Body of pancreas (tissue), 4 donors: ENCODE data around the gene CTNNB1. TPM values are rescaled to one million over a fixed set of nuclear protein-coding genes. Genes with fewer than 3 reads are reported as not detected.

Source experiments
- ATAC-seq: fragments of 150-250 bp; one replicate; pipeline ENCODE4 v1.9.1; 2016
- DNase-seq, 4 donors: peaks; one replicate each; pipeline ENCODE4 v3.0.0-alpha.2; 2019
- H3K27ac ChIP-seq, 4 donors: fragments of 200-600 bp; sonication (generic); 1 replicate in 3 of 4; 2 replicates in 1 of 4; pipeline versions ENCODE4 v1.5.1 to v1.6.1; 2016 to 2019; ENCODE audit warnings: mild to moderate bottlenecking in 1 of 4, mixed read lengths in 1 of 4, moderate library complexity in 1 of 4
- H3K27me3 ChIP-seq, 2 donors: fragments of 200-600 bp; sonication (generic); one replicate each; pipeline ENCODE4 v1.6.0; 2016; ENCODE audit warnings: mild to moderate bottlenecking in 1 of 2
- H3K36me3 ChIP-seq, 2 donors: fragments of 200-600 bp; sonication (generic); replicated peaks in 1 of 2; 2 replicates each; pipeline ENCODE4 v1.5.1; 2016; ENCODE audit warnings: low read depth in 2 of 2; ENCODE audit not compliant: insufficient read depth in 1 of 2
- H3K4me1 ChIP-seq: fragments of 200-600 bp; sonication (generic); one replicate; pipeline ENCODE4 v1.6.0; 2016
- H3K4me3 ChIP-seq, 2 donors: fragments of 200-600 bp; sonication (generic); 1 replicate in 1 of 2; 2 replicates in 1 of 2; pipeline ENCODE4 v1.5.1; 2016 to 2019
- H3K9me3 ChIP-seq, 3 donors: fragments of 200-600 bp; sonication (generic); 1 replicate in 2 of 3; 2 replicates in 1 of 3; pipeline ENCODE4 v1.5.1; 2016
- POLR2A ChIP-seq, 3 donors: fragments of 450-650 bp; IDR thresholded peaks; one replicate each; pipeline ENCODE4 v1.6.1; 2016; ENCODE audit warnings: antibody characterized with exemption in 3 of 3, mild to moderate bottlenecking in 2 of 3
- WGBS, 2 donors: methylation state at CpG; one replicate each; pipeline ENCODE4 v1.1.5; 2017; 5-methylcytosine and 5-hydroxymethylcytosine counted together
- intact Hi-C: fragments of 100-400 bp; cut with DNase I; formaldehyde crosslinking; loops from one replicate; pipeline ENCODE4 v1.15.1; 2023
- total RNA-seq, 2 donors: library from RNA; depleted of rRNA; stranded (reverse); fragments of >200 nt; gene quantifications; one replicate each; pipeline ENCODE4 v1.1.0, GENCODE V29; 2016
- TF ChIP-seq, protein P1 (sequence below), 7 experiments: fragments of 450-650 bp in 4 of 7; fragments of 200-600 bp in 3 of 7; sonication (generic) in 3 of 7; IDR thresholded peaks; one replicate each; pipeline ENCODE4 v1.5.1; 2016 to 2019; ENCODE audit warnings: antibody characterized with exemption in 7 of 7

The CTNNB1 gene
- total RNA-seq, 2 donors from 2014 or later, result 144 to 266 TPM

DNA sequence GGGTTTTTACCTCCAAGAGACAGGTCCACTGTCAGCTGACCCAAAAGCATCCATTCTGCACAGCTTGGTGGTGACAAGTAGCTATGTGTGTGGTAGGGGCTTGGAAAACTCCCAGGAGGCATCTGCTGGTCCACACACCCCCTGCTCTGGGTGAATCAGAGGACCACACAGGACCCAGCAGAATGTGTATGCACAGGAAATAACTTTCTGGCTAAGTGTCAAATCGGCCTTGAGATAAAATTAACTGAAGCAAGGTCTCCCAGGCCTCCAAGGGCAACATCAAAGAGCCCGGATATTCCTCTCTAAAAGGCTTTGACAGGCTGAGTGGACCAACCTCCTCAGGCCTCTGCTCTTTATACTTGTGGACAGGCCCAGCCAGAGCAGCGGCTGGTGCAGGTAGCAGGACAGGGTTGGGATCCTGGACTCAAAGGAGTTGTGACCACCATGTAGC is 66.5 kb downstream of the CTNNB1 start:
- peak in 1 of 4 donors; percentile 9 for DNase-seq
- WGBS, 2 donors, result 31% methylated on average over 3 of the region's 3 CpGs; no CpG with 5 or more reads in 1 of the 2 donors

DNA sequence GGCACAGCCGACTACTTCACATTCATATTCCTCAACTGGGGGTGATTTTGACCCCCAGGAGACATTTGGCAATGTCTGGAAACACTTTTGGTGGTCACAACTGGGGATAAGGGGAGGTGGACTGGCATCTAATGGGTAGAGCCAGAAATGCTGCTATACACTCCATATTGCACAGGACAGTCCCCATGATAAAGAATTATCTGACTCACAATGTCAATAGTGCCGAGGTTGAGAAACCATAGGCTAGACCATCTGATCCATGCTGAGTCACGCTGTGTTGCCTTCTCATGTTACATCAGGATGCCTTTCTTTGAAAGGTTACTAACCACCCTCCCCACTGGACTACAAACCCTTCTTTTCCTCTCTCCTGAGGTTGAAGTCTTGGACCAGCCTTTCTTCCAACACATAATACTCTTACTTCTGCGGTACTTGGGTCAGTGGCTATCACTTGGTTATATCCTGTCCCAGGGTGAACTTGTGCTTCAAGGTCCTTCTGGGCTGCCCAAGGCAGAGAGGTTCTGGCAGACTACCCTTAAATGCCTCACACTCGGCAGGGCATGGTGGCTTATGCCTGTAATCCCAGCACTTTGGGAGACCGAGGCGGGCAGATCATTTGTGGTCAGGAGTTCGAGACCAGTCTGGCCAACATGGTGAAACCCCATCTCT is 68.8 kb downstream of the CTNNB1 start:
- 93% methylated on average over 7 to 8 of the region's 8 CpGs for WGBS, 2 donors
- Histone ChIP-seq H3K27ac (no peak overlapping the region), H3K27me3 (no peaks in the 10 kb centered on the region), H3K9me3 (no peaks in the 10 kb centered on the region), H3K36me3 (no peaks in the 10 kb centered on the region), H3K4me1 (no peaks in the 10 kb centered on the region), H3K4me3 (no peak overlapping the region)
- DNase-seq (no peak), ATAC-seq (no peak)
- intact Hi-C loops, result no loop called here
- no peak for TF ChIP-seq POLR2A (IDR thresholded peaks at IDR 0.05)

More for the DNA sequence above, 66.5 kb downstream of the CTNNB1 start:
- Histone ChIP-seq H3K36me3 (no peaks in the 10 kb centered on the region), H3K9me3 (no peaks in the 10 kb centered on the region), H3K4me3 (no peak overlapping the region), H3K27ac (no peak overlapping the region), H3K4me1 (no peaks in the 10 kb centered on the region), H3K27me3 (no peaks in the 10 kb centered on the region)
- no peak for ATAC-seq
- TF ChIP-seq POLR2A (IDR thresholded peaks at IDR 0.05), result no peak
- TF ChIP-seq, protein P1, sequence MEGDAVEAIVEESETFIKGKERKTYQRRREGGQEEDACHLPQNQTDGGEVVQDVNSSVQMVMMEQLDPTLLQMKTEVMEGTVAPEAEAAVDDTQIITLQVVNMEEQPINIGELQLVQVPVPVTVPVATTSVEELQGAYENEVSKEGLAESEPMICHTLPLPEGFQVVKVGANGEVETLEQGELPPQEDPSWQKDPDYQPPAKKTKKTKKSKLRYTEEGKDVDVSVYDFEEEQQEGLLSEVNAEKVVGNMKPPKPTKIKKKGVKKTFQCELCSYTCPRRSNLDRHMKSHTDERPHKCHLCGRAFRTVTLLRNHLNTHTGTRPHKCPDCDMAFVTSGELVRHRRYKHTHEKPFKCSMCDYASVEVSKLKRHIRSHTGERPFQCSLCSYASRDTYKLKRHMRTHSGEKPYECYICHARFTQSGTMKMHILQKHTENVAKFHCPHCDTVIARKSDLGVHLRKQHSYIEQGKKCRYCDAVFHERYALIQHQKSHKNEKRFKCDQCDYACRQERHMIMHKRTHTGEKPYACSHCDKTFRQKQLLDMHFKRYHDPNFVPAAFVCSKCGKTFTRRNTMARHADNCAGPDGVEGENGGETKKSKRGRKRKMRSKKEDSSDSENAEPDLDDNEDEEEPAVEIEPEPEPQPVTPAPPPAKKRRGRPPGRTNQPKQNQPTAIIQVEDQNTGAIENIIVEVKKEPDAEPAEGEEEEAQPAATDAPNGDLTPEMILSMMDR (IDR thresholded peaks at IDR 0.05), result no peak
- intact Hi-C loops, result no loop called here

DNA sequence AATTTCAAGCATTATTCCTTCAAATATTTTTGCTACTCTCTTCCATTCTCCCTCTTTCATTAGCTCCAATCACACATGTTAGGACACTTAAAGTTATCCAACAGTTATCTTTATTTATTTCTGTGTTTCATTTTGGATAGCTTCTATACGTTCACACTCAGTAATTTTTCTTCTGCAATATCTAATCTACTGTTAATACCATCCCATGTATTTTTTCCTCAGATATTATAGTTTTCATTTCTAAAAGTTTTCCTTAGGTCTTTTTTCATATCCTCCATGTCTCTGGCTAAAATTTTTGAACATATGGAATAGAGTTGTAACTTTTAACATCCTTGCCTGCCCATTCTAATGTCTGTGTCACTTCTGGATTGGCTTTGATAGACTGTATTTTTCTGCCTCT is 73.4 kb downstream of the CTNNB1 start:
- H3K4me3 ChIP-seq, result no peak overlapping the region
- no peak for TF ChIP-seq POLR2A (IDR thresholded peaks at IDR 0.05)
- H3K27ac ChIP-seq, result no peak overlapping the region
- intact Hi-C loops, result no loop called here
- 69 to 93% methylated on average over 1 of the region's 1 CpG for WGBS, 2 donors
- no peaks in the 10 kb centered on the region for H3K4me1 ChIP-seq
- DNase-seq, result no peak
- H3K36me3 ChIP-seq, result no peaks in the 10 kb centered on the region
- no peaks in the 10 kb centered on the region for H3K27me3 ChIP-seq
- no peaks in the 10 kb centered on the region for H3K9me3 ChIP-seq
- no peak for ATAC-seq

DNA sequence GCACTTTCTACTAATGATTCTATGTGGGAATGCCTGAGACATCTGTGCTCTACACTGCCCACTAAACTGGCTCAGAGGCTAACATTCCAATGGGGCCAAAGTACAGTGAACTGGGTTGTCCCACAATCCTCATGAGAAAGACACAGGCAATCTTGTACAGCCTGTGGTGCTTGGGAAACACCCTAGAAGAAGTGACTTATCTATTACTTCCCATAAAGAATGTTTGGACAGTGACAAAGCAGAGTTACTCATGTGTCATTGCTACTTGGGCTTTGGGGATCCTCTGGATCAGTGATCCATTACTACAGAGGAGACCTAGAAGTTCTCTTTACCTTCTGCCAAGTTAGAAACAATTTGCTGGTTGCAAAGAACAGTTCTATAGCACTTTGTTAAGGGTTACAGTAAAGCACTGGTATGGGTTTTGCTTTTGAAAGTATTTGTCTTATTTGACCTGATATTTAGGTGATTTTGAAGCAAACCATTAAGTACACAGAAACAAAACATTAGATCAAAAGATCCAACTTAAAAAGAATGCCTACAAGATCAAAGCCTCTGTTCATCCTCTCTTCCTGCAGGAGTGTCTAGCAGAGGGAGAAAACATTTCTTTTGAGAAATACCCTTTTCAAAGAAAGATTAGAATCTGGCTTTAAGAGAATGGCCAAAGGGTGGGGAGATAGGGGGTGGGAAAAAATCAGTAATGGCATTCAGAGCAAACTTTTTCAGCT is 75.8 kb downstream of the CTNNB1 start:
- H3K27me3 ChIP-seq, result no peaks in the 10 kb centered on the region
- H3K4me3 ChIP-seq, result no peak overlapping the region
- no peak for ATAC-seq
- DNase-seq, result no peak
- H3K9me3 ChIP-seq, result no peaks in the 10 kb centered on the region
- no peaks in the 10 kb centered on the region for H3K4me1 ChIP-seq
- intact Hi-C loops, result no loop called here
- no peaks in the 10 kb centered on the region for H3K36me3 ChIP-seq
- no peak overlapping the region for H3K27ac ChIP-seq
- TF ChIP-seq, protein P1 (IDR thresholded peaks at IDR 0.05), result no peak

DNA sequence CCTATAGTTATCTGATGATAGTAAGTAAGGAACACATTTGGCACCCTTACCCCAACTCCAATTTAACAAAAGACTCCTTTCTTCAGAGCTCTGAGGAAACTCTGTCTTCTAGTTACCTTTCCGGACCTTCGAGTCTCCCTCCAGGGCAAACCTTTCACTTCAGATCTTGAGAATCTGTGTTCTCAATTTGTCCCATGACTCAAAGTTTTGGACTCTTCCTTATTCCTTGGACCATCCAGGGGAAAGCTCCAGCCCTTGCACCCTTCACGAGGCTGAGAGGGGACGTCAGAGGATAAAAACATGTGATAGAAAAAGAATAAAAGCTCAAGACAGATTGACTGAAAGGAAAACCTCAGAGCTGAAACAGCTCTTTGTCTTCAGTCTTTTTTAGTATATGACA is 76.9 kb downstream of the CTNNB1 start:
- TF ChIP-seq POLR2A (IDR thresholded peaks at IDR 0.05), result no peak
- TF ChIP-seq, protein P1 (IDR thresholded peaks at IDR 0.05), result no peak
- H3K4me1 ChIP-seq, result no peaks in the 10 kb centered on the region
- H3K27ac ChIP-seq, result no peak overlapping the region
- 72 to 77% methylated on average over 4 of the region's 4 CpGs for WGBS, 2 donors
- H3K9me3 ChIP-seq, result no peaks in the 10 kb centered on the region
- intact Hi-C loops, result no loop called here
- no peak for ATAC-seq
- no peaks in the 10 kb centered on the region for H3K36me3 ChIP-seq
- no peak for DNase-seq
- H3K27me3 ChIP-seq, result no peaks in the 10 kb centered on the region
- no peak overlapping the region for H3K4me3 ChIP-seq
